ENCODE data around the gene DDX46. TPM values are rescaled to one million over a fixed set of nuclear protein-coding genes. Genes with fewer than 3 reads are reported as not detected.

Gene DDX46
- total and polyA plus RNA-seq, 2 donors (not counting 1 experiment from before 2014, with no cell fraction given): 18.7 to 38.1 TPM

DNA sequence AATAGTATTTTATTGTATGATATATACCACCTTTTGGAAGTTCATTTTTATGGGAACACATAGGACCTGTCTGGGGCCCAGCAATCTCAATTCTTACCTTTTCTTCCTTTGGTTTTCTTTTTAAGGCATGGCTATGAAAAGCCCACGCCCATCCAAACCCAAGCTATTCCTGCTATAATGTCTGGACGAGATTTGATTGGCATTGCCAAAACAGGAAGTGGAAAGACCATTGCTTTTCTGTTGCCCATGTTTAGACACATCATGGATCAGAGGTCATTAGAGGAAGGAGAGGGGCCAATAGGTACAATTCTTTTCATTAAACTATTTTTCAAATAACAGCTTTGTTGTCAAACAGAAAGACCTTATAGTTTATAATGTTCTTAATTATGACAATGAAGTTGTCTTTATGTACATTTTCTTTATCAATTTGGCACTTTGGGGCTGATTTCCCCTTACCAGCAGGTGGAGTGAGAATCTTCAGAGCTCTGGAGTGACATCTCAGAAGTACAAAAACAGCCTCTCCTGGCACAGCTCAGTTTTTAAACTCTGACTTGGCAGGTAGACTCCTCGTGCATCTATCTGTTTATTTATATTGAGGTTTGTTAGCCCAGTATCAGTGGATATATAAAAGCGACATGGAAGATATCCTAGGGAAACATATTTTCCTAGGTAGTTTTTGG is 25.8 kb downstream of the DDX46 start:
- peak in 1 of 2 donors; percentile 9 for DNase-seq (ENCODE audit: low read depth in 2 of 2)
- Histone ChIP-seq H3K4me3 (replicated peaks in 1 of 4; ENCODE audit: control extremely low read depth in 1 of 4, insufficient read depth in 1 of 4, low read depth in 3 of 4, low read length in 4 of 4) (no peak overlapping the region), H3K4me1 (ENCODE audit: control insufficient read depth, extremely low read depth, insufficient read depth, low read length) (no peaks in the 10 kb centered on the region), H3K4me2 (ENCODE audit: extremely low read depth, insufficient read depth, low read length) (no peak overlapping the region), H3K9ac (ENCODE audit: insufficient read depth, low read length) (no peak overlapping the region), H3K27ac (ENCODE audit: insufficient read depth, low read length) (no peak overlapping the region), H3K36me3 (ENCODE audit: control insufficient read depth, insufficient read depth, low read length) (peaks cover 4% of the 10 kb centered on the region), H4K20me1 (ENCODE audit: control insufficient read depth, extremely low read depth, insufficient read depth, low read length) (no peaks in the 10 kb centered on the region), H3K79me2 (ENCODE audit: control insufficient read depth, insufficient read depth, low read length) (no peaks in the 10 kb centered on the region), H3K9me3 (ENCODE audit: control insufficient read depth, insufficient read depth, low read depth, low read length) (no peaks in the 10 kb centered on the region), H3K27me3 (ENCODE audit: control insufficient read depth, insufficient read depth, low read length) (no peaks in the 10 kb centered on the region), H2AFZ (ENCODE audit: low read length) (no peak overlapping the region)
- TF ChIP-seq, protein P1, sequence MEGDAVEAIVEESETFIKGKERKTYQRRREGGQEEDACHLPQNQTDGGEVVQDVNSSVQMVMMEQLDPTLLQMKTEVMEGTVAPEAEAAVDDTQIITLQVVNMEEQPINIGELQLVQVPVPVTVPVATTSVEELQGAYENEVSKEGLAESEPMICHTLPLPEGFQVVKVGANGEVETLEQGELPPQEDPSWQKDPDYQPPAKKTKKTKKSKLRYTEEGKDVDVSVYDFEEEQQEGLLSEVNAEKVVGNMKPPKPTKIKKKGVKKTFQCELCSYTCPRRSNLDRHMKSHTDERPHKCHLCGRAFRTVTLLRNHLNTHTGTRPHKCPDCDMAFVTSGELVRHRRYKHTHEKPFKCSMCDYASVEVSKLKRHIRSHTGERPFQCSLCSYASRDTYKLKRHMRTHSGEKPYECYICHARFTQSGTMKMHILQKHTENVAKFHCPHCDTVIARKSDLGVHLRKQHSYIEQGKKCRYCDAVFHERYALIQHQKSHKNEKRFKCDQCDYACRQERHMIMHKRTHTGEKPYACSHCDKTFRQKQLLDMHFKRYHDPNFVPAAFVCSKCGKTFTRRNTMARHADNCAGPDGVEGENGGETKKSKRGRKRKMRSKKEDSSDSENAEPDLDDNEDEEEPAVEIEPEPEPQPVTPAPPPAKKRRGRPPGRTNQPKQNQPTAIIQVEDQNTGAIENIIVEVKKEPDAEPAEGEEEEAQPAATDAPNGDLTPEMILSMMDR (conservative IDR thresholded peaks at IDR 0.05 in 1 of 2, IDR thresholded peaks at IDR 0.05 in 1 of 2; ENCODE audit: low read depth in 1 of 2, low read length in 2 of 2): peak; percentile 10 to 15
- no peak for TF ChIP-seq EZH2 (IDR thresholded peaks at IDR 0.05; ENCODE audit: low read length, missing control alignments)

DNA sequence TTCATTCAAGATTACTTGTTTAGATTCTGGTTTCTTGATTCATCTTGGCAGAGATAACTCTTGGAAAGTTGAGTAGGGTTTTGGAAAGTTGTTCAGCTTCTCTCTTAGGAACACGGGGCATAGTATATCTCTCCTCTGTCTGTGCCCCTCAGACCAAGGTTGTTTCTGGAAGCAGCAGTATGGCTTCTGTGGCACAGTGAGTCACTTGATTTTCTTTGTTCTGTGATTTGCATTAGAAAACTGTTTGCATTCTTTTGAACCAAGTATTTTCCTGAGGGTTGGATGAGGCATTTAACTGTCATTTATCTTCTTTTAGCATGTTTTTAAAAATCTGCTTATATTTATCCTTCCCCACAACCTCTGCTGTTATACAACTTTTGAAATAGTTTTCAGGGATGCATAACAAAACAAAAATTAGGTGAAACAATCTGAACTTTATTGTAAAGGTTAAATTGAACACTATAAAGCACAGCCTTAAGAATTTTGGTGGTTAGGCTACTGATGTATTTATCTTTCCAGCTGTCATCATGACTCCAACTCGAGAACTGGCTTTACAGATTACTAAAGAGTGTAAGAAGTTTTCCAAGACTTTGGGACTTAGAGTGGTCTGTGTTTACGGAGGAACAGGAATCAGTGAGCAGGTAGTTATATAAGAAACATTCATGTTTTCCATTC is 26.5 kb downstream of the DDX46 start:
- Histone ChIP-seq H3K27ac (ENCODE audit: insufficient read depth, low read length) (no peak overlapping the region), H3K4me2 (ENCODE audit: extremely low read depth, insufficient read depth, low read length) (no peak overlapping the region), H3K4me3 (replicated peaks in 1 of 4; ENCODE audit: control extremely low read depth in 1 of 4, insufficient read depth in 1 of 4, low read depth in 3 of 4, low read length in 4 of 4) (no peak overlapping the region), H4K20me1 (ENCODE audit: control insufficient read depth, extremely low read depth, insufficient read depth, low read length) (no peaks in the 10 kb centered on the region), H3K9me3 (ENCODE audit: control insufficient read depth, insufficient read depth, low read depth, low read length) (no peaks in the 10 kb centered on the region), H3K36me3 (ENCODE audit: control insufficient read depth, insufficient read depth, low read length) (peaks cover 4% of the 10 kb centered on the region), H3K79me2 (ENCODE audit: control insufficient read depth, insufficient read depth, low read length) (no peaks in the 10 kb centered on the region), H3K9ac (ENCODE audit: insufficient read depth, low read length) (no peak overlapping the region), H2AFZ (ENCODE audit: low read length) (no peak overlapping the region), H3K27me3 (ENCODE audit: control insufficient read depth, insufficient read depth, low read length) (no peaks in the 10 kb centered on the region), H3K4me1 (ENCODE audit: control insufficient read depth, extremely low read depth, insufficient read depth, low read length) (no peaks in the 10 kb centered on the region)
- TF ChIP-seq, protein P1 (conservative IDR thresholded peaks at IDR 0.05 in 1 of 2, IDR thresholded peaks at IDR 0.05 in 1 of 2; ENCODE audit: low read depth in 1 of 2, low read length in 2 of 2): no peak
- TF ChIP-seq EZH2 (IDR thresholded peaks at IDR 0.05; ENCODE audit: low read length, missing control alignments): no peak
- peak in 1 of 2 donors; percentile 85 for DNase-seq (ENCODE audit: low read depth in 2 of 2)

DNA sequence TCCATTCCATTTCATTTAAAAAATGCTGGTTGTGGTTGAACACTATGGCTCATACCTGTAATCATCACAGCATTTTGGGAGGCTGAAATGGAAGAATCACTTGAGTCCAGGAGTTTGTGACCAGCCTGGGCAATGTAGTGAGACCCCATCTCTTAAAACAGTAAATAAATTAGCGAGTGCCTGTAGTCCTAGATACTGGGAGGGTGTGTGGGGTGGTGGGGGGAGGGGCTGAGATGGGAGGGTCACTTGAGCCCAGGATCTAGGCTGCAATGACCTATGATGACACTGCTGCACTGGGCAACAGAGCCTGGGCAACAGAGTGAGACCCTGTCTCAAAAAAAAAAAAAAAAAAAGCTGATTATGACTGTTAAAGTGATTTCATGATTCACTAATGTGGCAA is 29.1 kb downstream of the DDX46 start:
- no peak overlapping the region for H3K9ac ChIP-seq (ENCODE audit: insufficient read depth, low read length)
- H3K27me3 ChIP-seq (ENCODE audit: control insufficient read depth, insufficient read depth, low read length): no peaks in the 10 kb centered on the region
- DNase-seq (ENCODE audit: low read depth in 2 of 2): no peak
- no peaks in the 10 kb centered on the region for H3K4me1 ChIP-seq (ENCODE audit: control insufficient read depth, extremely low read depth, insufficient read depth, low read length)
- no peaks in the 10 kb centered on the region for H3K79me2 ChIP-seq (ENCODE audit: control insufficient read depth, insufficient read depth, low read length)
- H2AFZ ChIP-seq (ENCODE audit: low read length): no peak overlapping the region
- no peak overlapping the region for H3K4me2 ChIP-seq (ENCODE audit: extremely low read depth, insufficient read depth, low read length)
- H3K36me3 ChIP-seq (ENCODE audit: control insufficient read depth, insufficient read depth, low read length): peaks cover 4% of the 10 kb centered on the region
- no peak overlapping the region for H3K4me3 ChIP-seq (replicated peaks in 1 of 4; ENCODE audit: control extremely low read depth in 1 of 4, insufficient read depth in 1 of 4, low read depth in 3 of 4, low read length in 4 of 4)
- H4K20me1 ChIP-seq (ENCODE audit: control insufficient read depth, extremely low read depth, insufficient read depth, low read length): no peaks in the 10 kb centered on the region
- H3K27ac ChIP-seq (ENCODE audit: insufficient read depth, low read length): no peak overlapping the region
- H3K9me3 ChIP-seq (ENCODE audit: control insufficient read depth, insufficient read depth, low read depth, low read length): no peaks in the 10 kb centered on the region
- TF ChIP-seq, protein P1 (conservative IDR thresholded peaks at IDR 0.05 in 1 of 2, IDR thresholded peaks at IDR 0.05 in 1 of 2; ENCODE audit: low read depth in 1 of 2, low read length in 2 of 2): no peak
- no peak for TF ChIP-seq EZH2 (IDR thresholded peaks at IDR 0.05; ENCODE audit: low read length, missing control alignments)
